ENCODE results near the gene ITPR2.
"Not testable (repeated sequence)": the region's sequence is repeated elsewhere in the genome, so short reads cannot be mapped to it uniquely, and the experiment has no call there.

Gene ITPR2

GRCh38 chr12:26729137-26729671, 103.8 kb downstream of the ITPR2 start:
- not testable (repeated sequence) for DNase-seq
- peak; percentile 52 for ATAC-seq

- DNase-seq (peak; percentile 44), ATAC-seq (peak; percentile 70)
These were observed 104.6 kb downstream of the ITPR2 start for GRCh38 chr12:26728205-26729050.

GRCh38 chr12:26727482-26728204, 105.4 kb downstream of the ITPR2 start:
- DNase-seq (no peak), ATAC-seq (no peak)

GRCh38 chr12:26726956-26727355, 106.0 kb downstream of the ITPR2 start:
- DNase-seq (no peak), ATAC-seq (no peak)

GRCh38 chr12:26725276-26725916, 107.6 kb downstream of the ITPR2 start:
- no peak for DNase-seq
- ATAC-seq: no peak

GRCh38 chr12:26724309-26724702, 108.7 kb downstream of the ITPR2 start:
- no peak for ATAC-seq
- DNase-seq: no peak

GRCh38 chr12:26723379-26724308, 109.3 kb downstream of the ITPR2 start:
- ATAC-seq: peak; percentile 37
- DNase-seq: no peak

GRCh38 chr12:26721800-26722199, 111.2 kb downstream of the ITPR2 start:
- ATAC-seq: no peak
- no peak for DNase-seq

GRCh38 chr12:26719852-26720251, 113.1 kb downstream of the ITPR2 start:
- no peak for ATAC-seq

GRCh38 chr12:26717757-26718156, 115.2 kb downstream of the ITPR2 start:
- DNase-seq: no peak

More at GRCh38 chr12:26719852-26720251, 113.1 kb downstream of the ITPR2 start:
- no peak for DNase-seq

GRCh38 chr12:26715232-26715631, 117.8 kb downstream of the ITPR2 start:
- DNase-seq: no peak
- no peak for ATAC-seq

More at GRCh38 chr12:26717757-26718156, 115.2 kb downstream of the ITPR2 start:
- no peak for ATAC-seq

- ATAC-seq (no peak), DNase-seq (no peak)
These were observed 119.1 kb downstream of the ITPR2 start for GRCh38 chr12:26713885-26714383.

GRCh38 chr12:26712892-26713291, 120.1 kb downstream of the ITPR2 start:
- no peak for DNase-seq
- no peak for ATAC-seq

GRCh38 chr12:26711569-26711968, 121.4 kb downstream of the ITPR2 start:
- DNase-seq (no peak), ATAC-seq (no peak)

GRCh38 chr12:26711072-26711471, 121.9 kb downstream of the ITPR2 start:
- ATAC-seq (no peak), DNase-seq (no peak)

GRCh38 chr12:26705851-26706250, 127.1 kb downstream of the ITPR2 start:
- DNase-seq: no peak
- no peak for ATAC-seq

- no peak for ATAC-seq
These were observed 128.1 kb downstream of the ITPR2 start for GRCh38 chr12:26704684-26705460.

GRCh38 chr12:26704214-26704613, 128.8 kb downstream of the ITPR2 start:
- no peak for DNase-seq
- no peak for ATAC-seq

More at GRCh38 chr12:26704684-26705460, 128.1 kb downstream of the ITPR2 start:
- DNase-seq: no peak

- no peak for ATAC-seq
- DNase-seq: no peak
These were observed 130.3 kb downstream of the ITPR2 start for GRCh38 chr12:26702741-26703140.

- DNase-seq: no peak
- ATAC-seq: no peak
These were observed 131.3 kb downstream of the ITPR2 start for GRCh38 chr12:26701604-26702215.
